NCI-H2081 treated with DMSO at 0.1 percent for 48 hours (cell line): ENCODE measurements around the gene TSPAN16.

Experiments
- DNase-seq: peaks from one replicate; lab custom pipeline; 2025; lab: John Stamatoyannopoulos, UW

Gene TSPAN16, protein sequence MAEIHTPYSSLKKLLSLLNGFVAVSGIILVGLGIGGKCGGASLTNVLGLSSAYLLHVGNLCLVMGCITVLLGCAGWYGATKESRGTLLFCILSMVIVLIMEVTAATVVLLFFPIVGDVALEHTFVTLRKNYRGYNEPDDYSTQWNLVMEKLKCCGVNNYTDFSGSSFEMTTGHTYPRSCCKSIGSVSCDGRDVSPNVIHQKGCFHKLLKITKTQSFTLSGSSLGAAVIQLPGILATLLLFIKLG

DNA sequence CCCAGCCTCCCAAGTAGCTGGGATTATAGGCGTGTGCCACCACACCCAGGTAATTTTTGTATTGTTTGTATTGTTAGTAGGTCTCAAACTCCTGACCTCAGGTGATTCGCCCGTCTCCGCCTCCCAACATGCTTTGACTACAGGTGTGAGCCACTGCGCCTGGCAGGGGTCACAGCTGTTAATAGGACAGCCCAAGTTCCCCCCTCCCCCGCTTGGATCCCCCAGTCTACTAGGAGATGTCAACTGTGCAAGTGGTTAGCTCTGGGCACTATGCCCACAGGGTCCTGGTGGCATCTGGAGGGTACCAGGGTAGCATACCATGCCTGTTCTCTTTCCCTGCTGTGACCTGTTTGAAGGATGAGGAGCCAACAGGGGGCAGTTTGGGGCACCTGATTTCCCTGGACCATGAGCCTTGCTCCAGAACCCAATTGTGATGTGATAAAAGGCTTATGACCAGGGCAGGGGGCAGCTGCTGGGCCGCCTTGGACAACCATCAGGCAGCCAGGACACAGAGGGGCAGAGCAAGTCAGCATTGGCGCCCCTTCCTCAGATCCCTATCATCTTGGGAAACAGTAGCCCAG is at the start of gene TSPAN16:
Gene TSPAN16 (plus strand): TSS at position 496 of the 581 bp plus-strand sequence. CDS start 138 bp downstream, outside the sequence.
- DNase-seq = no peak

DNA sequence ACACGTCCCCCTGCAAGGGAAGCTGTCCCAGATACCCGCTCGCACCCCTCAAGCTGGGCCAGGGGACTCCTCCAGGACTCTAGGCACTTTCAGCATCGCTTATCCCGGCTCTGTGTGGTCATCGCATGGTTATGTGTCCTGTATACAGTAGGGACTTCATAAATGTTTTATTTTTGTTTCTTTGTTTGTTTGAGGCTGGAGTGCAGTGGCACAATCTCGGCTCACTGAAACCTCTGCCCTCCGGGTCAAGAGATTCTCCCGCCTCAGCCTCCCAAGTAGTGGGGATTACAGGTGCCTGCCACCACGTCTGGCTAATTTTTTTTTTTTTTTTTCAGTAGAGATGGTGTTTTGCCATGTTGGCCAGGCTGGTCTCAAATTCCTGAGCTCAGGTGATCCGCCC is 49.0 kb upstream of the TSPAN16 start:
- no peak for DNase-seq

DNA sequence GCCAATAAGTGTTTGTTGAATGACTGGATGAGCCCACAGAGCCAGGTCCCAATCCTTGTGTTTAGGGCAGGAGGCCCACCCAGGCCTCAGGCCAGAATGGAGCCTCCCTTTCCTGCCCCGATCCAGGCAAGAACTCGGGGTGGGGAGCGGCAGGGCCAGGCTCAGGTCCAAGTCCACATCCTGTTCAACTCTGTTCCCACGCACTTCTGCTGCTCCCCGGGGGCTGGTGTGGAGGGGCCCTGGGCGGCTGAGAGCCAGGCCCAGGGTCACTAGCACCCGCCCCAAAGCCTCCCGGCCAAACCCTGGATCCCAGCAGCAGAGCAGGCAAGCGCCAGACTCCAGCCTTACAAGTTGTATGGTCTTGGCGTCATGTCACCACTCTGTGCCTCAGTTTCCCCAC is 48.6 kb upstream of the TSPAN16 start:
- no peak for DNase-seq

DNA sequence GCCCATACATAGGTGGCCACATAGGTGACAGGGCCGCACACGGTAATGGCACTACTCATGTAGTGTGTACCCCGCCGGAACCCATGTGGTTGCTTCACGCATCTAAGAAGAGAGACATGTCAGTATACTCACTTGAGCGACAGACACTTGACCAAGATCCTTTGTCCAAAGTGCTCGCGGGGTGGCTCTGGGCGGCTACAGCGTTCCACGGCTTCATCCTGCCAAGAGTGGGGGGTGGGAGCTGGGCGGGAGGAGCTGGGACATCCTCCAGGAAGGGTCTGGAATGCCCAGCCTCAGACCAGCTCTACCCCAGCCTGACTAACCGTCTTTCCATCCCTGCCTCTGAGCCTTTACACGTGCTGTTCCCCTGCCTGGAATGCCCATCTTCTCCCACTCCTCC is 48.0 kb upstream of the TSPAN16 start:
- no peak for DNase-seq

DNA sequence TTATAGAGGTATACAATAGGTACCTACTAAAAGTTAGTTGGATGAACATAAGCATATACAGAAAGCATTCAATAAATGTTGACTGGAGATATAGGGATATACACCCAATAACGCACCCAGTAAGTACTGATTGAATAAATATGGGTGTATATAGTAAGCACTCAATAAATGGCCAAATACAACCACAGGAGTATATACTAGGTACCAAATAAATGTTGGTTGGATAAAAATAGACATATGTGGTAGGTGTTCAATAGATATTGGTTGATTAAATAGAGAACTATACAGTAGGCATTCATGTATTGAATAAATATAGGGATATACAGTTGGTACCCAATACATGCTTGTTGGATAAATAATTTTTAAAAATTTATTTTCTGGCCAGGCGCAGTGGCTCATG is 47.1 kb upstream of the TSPAN16 start:
- no peak for DNase-seq

DNA sequence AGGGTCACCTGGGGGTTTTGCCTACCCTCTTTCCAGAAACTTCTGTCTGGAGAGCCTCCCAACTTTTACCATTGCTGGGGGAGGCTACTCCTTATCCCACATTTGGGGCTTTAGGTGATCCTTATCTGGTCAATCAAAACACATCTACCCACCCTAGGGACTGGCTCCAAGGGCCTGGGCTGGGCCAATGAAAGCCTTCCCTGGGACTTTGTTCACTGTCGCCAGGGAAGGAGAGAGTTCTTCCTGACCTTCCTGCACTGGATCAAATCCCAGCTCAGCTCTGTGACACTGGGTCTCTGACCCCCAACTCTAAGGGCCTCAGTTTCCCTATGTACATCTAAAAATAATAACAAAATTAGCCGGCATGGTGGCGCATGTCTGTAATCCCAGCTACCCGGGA is 44.7 kb upstream of the TSPAN16 start:
- DNase-seq = no peak

DNA sequence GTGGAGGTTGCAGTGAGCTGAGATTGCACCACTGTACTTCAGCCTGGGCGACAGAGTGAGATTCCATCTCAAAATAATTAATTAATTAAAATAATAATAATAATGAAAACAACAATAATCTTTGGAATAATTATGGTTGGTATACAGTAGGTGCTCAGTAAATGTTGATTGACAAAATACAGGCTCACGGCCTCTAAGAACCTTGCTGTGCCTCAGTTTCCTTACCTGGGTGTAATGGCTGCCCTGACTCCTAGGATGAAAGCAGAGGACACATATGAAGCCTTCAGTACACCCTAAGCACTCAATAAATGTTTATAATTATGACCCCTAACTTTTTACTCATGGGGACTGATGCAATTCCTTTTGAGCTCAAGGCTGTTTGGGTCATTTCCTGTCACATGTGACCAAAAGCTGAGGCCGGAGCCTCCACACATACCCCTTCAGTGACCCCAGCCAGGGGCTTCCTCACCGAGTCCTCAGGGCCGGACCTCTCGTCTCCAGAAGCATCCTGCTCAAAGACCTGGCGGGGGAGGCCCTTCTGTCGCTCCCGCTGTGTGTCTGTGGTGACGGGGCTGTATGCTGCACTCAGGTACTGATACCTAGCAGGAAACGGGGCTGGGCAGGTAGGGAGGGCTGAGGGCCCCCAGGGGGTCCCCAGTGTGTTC is 44.2 kb upstream of the TSPAN16 start:
- no peak for DNase-seq

DNA sequence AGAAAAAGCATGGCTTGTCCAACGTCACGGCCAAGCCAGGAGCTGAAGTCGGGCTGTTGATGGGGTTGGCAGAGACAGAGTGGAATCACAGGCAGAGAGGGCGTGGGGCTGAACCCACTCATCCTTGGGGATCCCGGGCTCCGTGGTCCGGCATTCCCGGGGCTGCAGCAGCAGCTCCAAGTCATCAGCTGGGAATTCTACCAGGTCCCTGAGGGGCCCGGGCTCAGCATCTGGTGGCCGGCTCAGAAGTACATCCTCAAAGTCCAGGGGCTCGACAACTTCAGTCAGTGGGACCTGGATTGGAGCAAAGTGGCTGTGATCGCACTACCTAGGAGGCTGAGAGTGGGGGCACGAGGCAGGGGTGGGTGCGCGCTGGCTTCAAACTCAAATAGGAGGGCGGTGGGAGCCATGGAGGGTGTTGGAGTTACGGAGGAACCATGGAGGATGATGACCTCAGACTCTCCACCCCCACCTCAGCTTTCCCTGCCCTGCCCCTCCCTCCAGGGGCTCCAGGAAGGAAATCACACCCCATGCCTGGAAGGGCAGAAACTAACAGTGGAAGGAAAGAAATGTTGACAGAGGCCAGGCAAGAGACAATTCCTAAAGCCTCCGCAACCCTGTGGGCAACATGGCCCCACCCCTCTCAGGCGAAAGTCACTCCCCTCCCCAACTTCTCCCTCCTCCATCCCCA is 43.1 kb upstream of the TSPAN16 start:
- DNase-seq = no peak

DNA sequence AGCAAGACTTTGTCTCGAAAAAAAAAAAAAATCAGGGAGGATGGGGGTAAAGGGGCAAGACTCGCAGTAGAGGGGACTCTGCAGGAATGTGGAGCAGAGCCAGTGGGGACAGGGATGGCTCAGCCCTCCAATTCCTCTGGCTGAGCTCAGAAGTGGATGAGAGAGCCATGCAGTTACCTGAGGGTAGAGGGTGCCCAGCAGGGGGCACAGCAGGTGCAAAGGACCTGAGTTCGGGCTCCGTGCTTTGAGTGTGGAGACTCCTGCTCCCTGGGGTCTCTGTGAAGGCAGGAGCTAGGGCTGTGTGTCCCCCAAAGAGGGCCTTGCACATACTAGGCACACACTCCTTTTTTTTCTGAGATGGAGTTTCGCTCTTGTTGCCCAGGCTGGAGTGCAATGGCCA is 41.3 kb upstream of the TSPAN16 start:
- DNase-seq = no peak

DNA sequence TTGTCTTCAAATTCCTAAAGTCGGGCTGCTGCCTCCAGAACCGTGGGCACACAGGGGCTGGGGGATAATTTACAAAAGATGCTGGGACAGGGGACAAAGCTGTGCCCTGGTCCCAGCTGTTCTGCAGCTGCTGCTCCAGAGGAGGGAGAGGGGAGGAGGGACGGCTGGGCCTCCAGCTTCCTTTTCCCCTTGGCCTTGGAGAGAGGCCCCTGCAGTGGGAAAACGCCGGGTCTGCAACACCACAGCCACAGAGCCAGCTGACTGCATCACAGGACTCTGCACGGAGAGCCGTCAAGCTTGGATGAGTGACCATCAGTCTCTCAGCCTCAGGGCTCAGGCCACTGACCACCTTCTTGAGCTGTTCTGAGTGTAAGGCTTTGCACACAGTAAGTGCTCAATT is 39.8 kb upstream of the TSPAN16 start:
- no peak for DNase-seq

DNA sequence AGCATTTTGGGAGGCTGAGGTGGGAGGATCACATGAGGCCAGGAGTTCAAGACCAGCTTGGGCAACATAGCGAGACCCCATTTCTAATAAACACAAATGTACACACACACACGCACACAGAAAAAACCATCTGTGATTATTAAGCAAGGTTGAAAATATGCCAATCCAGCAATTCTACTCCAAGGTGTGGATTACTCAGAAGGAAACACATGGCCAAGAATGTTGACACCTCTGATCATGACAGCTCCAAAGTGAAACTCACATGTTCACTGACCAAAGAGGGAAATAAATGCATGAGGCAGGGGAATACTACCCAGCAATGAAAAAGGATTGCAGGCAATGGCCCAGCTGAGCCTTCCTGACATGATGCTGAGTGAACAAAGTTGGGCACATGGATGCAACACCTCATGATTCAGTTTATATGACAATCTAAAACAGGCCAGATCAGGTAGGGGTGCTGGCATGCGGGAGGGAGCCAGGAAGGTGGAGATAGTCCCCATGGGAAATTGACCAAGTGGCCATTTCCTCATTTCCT is 38.0 kb upstream of the TSPAN16 start:
- no peak for DNase-seq

DNA sequence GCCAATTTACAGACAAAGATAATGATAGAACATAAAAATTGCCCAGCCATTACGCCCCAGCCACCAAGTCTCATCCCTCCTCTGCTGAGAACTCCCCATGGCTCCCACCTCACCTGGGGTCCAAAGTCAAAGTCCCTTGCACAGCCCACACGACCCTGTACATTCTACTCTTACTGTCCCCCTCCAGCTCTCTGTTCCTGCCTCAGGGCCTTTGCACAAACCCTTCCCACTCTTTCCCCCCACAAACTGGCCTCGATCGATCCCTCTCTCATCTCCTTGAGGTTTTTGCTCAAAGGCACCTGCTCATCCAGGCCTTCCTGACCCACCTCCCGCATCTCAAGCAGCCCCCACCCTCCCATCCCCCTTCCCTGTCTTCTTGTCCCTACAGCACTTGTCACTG is 35.0 kb upstream of the TSPAN16 start:
- DNase-seq = no peak

DNA sequence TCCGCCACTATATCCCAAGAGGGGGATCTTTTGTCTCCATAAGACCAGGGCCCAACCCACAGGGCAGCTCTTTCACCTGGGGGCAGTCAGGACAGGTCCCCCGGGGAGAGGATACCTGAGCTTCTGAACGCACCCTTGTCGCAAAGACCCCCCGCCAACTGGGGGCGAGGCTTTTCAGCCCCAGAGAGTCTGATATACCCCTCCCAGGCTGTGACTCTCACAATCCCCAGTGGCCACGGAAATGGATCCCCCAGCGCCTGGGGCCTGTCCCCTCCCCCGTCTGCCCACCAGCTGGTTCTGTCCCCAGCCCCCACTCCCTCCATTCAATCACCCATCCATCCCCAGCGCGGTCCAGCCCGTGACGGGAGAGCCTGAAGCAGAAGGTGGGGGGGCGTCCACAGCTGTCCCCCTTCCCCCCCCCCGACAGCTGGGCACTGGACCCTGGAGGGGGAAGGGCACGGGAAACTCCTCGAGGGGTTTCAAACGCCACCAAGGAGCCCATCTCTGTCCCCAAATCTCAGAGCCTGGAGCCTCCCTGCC is 34.5 kb upstream of the TSPAN16 start:
- DNase-seq = no peak

DNA sequence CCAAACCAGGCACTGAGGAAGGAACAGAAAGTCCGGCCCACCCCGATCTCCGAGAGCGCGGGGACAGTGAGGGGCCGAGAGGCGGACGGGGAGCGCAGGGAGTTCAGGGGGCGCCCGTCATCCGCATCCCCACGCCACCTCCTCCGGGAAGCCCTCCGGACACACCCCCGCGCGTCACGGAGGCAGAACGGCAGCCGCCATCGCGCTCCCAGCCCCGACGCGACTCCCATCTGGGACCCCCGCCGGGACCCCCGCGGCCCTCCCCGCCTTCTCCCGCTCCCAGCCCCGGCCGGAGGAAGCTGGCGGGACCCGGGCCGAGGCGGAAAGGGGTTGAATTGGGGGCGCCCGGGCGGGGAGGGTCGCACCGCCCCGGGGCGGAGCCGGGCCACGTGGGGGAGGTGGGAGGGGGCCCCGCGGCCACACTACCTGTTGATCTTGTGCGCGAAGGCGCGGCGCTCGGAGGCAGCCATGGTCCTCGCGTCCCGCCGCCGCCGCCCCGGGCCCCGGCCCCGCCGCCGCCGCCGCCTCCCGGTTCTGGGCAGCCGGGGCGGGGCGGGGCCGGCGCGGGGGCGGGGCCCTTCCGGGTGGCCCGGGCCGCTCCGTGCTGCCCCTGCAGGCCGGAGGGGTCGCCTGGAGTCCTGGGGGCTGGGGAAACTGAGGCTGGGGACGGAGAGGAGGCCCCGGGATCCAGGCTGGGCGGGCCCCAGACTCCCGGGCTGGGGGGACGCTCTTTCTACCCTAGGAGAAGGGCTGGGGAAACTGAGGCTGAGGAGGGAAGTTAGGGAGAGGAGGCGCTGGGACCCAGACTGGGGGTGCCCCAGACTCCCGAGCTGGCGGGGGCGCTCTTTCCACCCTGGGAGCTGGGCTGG is 33.8 kb upstream of the TSPAN16 start, which contains the start of gene DOCK6:
Gene DOCK6 (minus strand): TSS at position 554 of the 869 bp plus-strand sequence. CDS start 84 bp downstream, at position 470.
- no peak for DNase-seq

DNA sequence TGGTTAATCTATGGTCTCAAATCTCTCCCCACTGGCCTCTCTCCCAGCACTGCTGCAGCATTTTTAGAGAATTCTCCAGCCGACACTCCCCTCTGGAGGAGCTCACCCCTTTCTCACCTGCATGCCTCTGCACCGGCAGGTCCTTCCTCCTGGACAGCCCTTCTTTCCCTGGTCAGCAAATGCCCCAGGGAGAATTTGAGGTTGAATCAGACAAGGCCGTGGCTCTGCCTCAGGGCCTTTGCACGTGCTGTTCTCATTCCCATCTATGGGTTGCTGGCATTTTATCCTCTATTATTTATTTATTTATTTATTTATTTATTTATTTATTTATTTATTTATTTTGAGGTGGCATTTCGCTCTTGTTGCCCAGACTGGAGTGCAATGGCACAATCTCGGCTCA is 32.2 kb upstream of the TSPAN16 start:
- DNase-seq = no peak

DNA sequence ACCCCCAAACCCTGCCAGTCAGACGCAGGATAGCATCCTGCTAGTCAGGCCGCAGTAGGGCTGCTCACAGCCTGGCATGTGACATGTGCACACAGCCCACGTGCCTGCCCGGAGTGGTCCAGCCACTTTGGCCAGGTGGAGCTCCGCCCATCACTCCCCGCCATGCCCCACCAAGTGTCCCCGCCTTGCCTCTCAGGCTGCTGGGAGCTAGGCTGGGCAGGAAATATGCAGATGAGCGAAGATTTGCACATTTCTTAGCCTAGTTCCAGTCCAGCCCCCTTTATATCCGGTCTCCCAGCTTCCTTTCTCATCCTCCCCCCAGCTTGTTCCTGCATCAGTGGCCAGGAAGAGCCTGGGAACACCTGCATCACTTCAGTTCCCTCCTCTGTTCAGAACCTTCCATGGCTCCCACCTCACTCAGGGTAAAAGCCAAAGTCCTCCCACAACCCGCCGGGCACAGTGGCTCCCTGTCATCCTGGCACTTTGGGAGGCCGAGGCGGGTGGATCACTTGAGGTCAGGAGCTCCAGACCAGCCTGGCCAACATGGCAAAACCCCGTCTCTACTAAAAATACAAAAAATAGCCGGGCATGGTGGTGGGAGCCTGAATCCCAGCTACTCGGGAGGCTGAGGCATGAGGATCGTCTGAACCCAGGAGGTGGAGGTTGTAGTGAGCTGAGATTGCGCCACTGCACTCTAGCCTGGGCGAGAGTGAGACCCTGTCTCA is 31.3 kb upstream of the TSPAN16 start:
- no peak for DNase-seq

DNA sequence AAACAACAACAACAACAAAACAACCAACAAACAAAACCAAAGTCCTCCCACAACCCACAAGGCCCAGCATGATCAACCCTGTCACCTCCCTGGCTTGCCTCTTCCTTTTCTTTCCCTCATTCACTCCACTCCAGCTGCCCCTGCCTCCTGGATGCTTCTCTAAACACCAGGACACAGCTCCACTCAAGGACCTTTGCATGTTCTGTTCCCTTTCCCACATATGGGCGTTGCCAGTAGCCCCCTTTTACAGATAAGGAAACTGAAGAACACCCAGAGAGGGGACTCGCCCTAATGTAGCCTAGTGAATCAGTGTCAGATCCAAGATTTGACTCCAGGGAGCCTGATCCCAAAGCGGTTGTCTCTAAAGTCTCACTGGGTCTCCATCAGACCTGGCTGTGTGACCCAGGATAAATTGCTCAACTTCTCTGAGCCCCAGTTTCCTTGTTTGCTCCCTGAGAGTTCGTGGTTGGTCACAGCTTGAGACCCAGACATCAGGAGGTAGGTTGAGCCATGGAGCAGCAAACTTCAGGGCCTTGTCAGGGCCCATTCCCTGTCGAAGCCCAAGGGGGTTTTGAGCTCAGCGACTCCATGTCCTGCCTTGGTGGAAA is 30.7 kb upstream of the TSPAN16 start:
- DNase-seq = no peak

DNA sequence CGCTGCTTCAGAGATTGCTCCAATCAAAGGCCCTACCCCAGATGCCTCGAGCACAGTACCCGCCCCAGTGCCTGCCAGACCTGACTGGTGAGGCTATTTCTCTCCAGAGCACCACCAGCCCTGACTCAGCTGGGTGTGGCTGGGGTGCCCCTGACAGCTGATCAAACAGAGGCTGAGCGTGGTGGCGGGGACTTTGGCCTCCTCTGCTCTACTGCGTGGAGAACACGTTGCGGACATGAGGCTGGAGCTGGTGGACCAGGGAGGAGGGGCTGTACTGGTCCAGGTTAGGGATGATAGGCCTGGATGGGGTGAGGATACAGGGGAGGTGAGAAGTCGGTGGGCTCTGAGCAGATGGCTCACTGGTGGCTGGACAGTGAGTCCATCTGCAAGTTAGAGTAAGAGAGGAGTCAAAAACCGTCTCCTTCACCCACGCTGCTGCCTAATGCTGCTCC is 30.1 kb upstream of the TSPAN16 start:
- no peak for DNase-seq

DNA sequence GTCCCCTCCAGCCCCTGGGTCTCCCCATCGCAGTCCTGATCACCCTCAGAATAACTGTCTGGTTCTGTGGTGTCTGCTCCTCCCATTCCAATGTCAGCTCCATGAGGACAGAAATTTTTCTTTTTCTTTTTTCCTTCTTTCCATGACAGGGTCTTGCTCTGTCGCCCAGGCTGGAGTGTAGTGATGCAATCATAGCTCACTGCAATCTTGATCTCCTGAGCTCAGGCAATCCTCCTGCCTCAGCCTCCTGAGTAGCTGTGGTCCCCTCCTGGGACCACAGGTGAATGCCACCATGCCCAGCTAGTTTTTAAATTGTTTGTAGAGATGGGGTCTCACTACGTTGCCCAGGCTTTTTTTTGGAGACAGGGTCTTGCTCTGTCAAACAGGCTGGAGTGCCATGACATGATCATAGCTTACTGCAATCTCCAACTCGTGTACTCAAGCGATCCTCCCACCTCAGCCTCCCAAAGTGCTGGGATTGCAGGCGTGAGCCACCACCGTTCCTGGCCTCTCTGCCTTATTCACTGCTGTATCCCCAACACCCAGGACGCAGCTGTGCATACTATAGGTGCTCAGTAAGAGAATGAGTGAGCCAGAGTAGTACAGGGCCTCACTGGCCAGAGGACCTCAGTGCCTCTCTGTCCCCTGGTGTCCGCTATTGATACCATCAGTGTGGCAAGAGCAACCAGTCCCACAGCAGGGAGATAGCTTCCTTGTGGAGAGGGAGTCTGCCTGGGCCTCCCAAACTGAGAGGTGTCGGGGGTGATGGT is 28.5 kb upstream of the TSPAN16 start:
- DNase-seq = no peak
